C1 segment of cervical spinal cord (tissue), 14 donors: ENCODE measurements around the gene ZNF200.
"Not testable (repeated sequence)": the region's sequence is repeated elsewhere in the genome, so short reads cannot be mapped to it uniquely, and the experiment has no call there.

ENCODE experiments used
- DNase-seq, 14 donors: peaks; one replicate each; lab custom pipeline; 2025; lab: John Stamatoyannopoulos, UW

ZNF200 gene

DNA sequence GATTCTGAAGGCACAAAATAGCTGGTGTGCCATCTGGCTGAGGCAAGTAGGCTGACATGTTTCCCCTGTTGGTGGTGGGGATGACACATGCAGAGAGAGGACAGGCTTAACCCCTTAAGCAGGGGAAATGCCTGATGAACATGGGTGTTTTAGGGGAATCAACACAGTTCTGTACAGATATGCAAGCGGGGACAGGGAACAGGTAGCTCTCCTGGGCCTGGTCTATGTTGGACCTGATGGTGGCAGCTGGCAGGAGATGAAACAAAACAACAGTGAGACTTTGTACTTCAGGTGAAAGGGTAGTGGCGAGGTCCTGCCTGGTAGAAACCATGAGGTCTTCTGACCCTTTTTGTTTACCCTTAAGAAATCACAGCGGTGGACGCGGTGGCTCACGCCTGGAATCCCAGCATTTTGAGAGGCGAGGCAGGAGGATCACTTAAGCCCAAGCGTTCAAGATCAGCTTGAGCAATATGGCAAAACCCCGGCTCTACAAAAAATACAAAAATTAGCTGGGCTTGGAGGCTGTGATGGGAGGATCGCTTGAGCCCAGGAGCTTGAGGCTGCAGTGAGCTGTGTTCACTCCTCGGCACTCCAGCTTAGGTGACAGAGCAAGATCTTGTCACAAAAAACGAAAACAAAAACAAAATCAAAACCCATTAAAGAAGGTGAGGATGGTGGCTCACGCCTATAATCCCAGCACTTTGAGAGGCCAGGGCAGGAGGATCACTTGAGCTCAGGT is 36.5 kb downstream of the ZNF200 start:
- DNase-seq, result no peak

- DNase-seq, result not testable (repeated sequence)
These were observed 37.1 kb downstream of the ZNF200 start for GRCh38 chr16:3197694-3198333.

DNA sequence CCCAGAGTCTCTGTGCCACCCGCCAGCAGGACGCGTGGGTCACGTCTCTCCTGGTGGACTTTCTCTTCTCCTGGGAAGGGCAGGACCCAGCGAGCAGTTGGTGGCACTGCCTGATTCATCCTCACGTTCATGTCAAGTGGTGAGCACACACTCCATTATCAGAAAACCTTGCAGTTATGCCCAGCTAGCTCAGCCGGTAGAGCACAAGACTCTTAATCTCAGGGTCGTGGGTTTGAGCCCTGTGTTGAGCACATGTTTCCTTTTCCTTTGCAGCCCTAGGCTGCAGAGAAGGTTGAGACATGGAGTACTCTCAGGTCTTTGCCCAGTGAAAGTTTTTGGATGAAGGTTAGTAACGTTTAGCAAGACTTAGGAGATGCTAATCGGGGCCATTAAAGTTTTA is 39.0 kb downstream of the ZNF200 start:
- DNase-seq, result no peak

DNA sequence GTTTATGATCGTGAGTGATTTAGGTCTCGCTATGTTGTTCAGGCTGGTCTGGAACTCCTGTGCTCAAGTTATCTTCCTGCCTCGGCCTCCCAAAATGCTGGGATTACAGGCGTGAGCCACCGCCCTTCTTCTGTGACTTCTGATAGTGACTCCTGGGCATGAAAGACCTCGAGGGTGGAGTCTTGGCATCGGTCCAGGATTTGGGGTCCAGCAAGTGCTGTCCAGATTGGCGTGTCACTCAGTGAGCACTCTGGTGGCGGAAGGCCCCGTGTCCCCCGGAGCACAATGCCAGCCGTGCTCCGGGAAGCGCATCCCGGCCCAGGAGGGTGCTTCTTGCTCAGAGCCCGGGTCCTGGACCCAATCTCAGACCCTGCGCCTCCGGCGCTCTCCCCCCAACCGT is 40.2 kb downstream of the ZNF200 start:
- DNase-seq, result no peak

GRCh38 chr16:3193221-3194212 is 41.4 kb downstream of the ZNF200 start:
- DNase-seq, result no peak

DNA sequence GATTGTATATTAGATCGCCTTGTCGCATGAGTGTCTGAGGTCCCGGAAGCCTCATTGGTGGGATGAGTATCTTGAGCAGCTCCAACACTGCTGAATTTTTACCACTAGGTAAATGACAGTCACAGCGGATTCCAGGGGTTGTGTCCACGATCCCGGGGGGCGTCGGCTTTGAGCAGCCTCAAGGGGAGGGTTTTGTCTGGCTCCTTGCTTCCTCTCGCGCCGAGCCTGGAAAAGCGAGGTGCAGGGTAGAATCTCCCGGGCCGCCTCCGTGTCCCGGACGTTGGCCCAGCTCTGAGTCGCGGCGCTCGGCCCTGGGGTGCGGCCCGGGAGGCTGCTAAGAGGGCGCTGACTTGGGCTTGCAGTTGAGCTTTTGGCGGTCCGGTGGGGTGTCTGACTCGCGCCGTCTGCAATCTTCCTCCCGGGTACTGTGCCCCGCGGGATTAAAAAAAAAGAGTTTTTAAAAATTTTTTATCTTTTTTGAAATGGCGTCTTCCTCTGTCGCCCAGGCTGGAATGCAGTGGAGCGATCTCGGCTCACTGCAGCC is 42.4 kb downstream of the ZNF200 start:
- no peak for DNase-seq

GRCh38 chr16:3190949-3191353 is 44.0 kb downstream of the ZNF200 start:
- no peak for DNase-seq

GRCh38 chr16:3189869-3190268 is 45.1 kb downstream of the ZNF200 start:
- no peak for DNase-seq

GRCh38 chr16:3188925-3189825 is 45.8 kb downstream of the ZNF200 start:
- DNase-seq, result peak in 1 of 14 donors; percentile 59

GRCh38 chr16:3188675-3188924 is 46.4 kb downstream of the ZNF200 start:
- no peak for DNase-seq

DNA sequence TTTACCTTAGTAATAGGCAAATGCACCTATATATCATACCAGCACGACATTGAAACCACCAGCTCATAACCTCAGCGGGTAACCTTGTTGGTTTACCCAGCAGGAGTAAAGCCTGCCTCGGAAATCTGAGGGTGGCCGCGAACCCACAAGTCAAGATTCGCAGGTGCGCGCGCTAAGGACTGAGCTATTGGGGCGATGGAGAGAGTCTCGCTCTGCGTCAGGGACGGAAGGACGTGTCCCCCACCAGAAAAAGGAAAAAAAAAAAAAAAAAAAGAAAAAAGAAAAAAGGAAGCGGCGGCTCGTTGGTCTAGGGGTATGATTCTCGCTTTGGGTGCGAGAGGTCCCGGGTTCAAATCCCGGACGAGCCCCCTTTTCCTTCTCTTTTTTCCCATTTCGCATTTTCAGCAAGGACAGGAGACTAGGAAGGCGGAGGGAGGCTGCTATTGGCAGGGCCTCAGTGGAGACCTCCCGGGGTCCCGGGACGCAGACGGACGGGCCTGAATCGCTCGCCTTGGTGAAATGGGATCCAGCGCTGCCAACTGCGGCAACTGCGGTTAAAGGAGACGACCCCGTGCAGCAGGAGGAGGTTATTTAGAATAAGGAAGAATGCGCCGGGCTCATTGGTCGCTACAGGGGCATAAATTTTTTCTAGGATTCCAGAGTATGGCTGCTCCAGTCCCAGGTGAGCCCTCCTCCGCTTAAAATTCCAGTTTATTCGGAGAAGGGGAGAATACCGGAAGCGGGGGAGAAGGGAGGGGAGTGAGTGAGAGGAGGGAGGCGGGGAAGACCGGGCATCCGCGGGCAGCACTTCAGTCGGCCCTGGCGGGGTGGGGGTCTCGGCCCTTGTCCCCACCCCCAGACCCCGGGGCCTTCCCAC is 46.9 kb downstream of the ZNF200 start, which contains the start of gene OR1F1:
OR1F1 (plus strand) TSS at position 407 of the 877 bp plus-strand sequence.
- peak in 1 of 14 donors; percentile 57 for DNase-seq

- no peak for DNase-seq
These were observed 47.8 kb downstream of the ZNF200 start for GRCh38 chr16:3186946-3187690.

DNA sequence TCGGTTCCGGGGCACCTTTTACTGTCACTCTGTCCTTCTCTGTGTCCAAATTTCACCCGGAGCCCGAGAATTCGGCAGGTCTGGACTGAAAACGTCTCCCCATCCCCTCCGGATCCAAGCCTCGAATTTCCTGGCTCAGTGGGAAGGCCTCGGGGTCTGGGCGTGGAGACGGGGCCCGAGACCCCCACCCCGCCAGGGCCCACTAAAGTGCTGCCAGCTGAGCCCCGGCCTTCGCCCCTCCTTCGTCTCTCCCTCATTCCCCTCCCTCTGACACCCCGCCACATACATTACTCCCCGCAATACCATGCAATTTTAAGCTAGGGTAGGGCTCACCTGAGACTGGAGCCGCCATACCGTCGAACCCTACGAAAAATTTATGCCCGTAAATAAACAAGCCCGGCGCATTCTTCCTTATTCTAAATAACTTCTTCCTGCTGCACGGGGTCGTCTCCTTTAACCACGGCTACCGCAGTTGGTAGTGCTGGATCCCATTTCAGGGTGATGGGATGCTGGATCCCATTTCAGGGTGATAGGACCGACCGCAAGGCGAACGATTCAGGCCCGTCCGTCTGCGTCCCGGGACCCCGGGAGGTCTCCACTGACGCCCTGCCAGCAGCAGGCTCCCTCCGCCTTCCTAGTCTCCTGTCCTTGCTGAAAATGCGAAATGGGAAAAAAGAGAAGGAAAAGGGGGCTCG is 51.4 kb downstream of the ZNF200 start:
- DNase-seq, result no peak

GRCh38 chr16:3182608-3183444 is 52.1 kb downstream of the ZNF200 start:
- peak in 1 of 14 donors; percentile 36 for DNase-seq

DNA sequence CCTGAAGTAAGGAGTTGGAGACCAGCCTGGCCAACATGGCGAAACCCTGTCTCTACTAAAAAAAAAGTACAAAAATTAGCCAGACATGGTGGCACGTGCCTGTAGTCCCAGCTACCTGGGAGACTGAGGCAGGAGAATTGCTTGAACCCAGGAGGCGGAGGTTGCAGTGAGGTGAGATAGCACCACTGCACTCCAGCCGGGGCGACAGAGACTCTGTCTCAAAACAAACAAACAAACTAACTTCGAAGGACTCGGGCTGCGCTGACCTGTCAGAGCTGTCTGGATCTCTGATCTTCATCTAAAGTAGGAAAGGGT is 52.7 kb downstream of the ZNF200 start:
- DNase-seq, result not testable (repeated sequence)

DNA sequence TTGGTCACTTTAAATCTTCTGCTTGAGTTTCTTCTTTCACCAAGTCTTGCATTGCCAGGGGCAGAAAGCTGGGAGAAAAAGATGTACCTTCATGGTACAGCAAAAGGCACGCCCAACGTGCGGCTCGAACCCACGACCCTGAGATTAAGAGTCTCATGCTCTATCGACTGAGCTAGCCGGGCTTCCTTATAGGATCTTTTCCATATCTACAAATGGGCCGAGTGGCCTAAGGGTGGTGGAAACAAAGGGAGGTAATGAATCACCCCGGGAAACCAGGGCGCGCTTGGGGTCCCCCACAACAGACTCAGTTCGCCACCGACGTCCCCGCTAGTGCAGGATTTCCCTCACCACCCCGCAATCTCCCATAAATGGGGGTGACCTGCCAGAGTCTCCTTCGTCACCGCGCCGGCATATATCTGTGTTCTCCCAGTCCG is 54.5 kb downstream of the ZNF200 start:
- DNase-seq, result no peak

- no peak for DNase-seq
These were observed 55.3 kb downstream of the ZNF200 start for GRCh38 chr16:3179651-3180050.
